Testis (tissue), 2 donors: Measurements from ENCODE around the gene FAM240A.

ENCODE experiments used
- POLR2A ChIP-seq: fragments of 450-650 bp; IDR thresholded peaks from one replicate; pipeline ENCODE4 v1.6.1; 2017; ENCODE audit warnings: antibody characterized with exemption, mild to moderate bottlenecking, moderate library complexity
- TF ChIP-seq, protein P1 (sequence below), 3 experiments: fragments of 450-650 bp in 2 of 3; fragments of 200-600 bp in 1 of 3; sonication (generic) in 1 of 3; IDR thresholded peaks; one replicate each; pipeline ENCODE4 v1.5.1; 2016 to 2019; ENCODE audit warnings: antibody characterized with exemption in 3 of 3, mild to moderate bottlenecking in 2 of 3, moderate library complexity in 1 of 3

DNA sequence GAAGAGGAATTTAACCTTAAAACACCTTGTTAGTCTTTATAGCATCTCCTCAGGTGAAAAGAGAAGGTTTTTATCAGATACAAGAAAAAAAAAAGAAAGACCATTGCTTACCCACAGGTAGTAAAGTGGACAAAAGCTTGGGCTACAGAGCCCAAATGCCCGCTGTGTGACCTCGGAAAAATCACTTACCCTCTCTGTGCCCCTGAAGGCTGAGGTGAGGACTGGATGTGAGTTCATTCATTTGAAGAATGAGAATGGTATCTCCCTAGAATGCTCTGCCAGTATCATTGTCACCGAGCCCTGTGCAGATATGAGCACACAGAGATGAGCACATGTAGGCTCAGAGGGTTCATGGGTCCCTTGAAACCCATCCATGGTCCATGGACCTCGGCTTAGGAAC is 17.6 kb upstream of the FAM240A start:
- TF ChIP-seq, protein P1, sequence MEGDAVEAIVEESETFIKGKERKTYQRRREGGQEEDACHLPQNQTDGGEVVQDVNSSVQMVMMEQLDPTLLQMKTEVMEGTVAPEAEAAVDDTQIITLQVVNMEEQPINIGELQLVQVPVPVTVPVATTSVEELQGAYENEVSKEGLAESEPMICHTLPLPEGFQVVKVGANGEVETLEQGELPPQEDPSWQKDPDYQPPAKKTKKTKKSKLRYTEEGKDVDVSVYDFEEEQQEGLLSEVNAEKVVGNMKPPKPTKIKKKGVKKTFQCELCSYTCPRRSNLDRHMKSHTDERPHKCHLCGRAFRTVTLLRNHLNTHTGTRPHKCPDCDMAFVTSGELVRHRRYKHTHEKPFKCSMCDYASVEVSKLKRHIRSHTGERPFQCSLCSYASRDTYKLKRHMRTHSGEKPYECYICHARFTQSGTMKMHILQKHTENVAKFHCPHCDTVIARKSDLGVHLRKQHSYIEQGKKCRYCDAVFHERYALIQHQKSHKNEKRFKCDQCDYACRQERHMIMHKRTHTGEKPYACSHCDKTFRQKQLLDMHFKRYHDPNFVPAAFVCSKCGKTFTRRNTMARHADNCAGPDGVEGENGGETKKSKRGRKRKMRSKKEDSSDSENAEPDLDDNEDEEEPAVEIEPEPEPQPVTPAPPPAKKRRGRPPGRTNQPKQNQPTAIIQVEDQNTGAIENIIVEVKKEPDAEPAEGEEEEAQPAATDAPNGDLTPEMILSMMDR (IDR thresholded peaks at IDR 0.05), result no peak
- no peak for TF ChIP-seq POLR2A
